GM11168 (cell line): ENCODE measurements around the gene LY6G5B.

Experiments
- in situ Hi-C: fragments of 300-500 bp; cut with MboI; formaldehyde crosslinking; loops from one replicate; pipeline ENCODE4 v1.12.0; 2022; ENCODE audit warnings: low sequenced_read_pairs; ENCODE audit not compliant: unreplicated experiment

LY6G5B gene

GRCh38 chr6:31661262-31662123, 8.3 kb upstream of the LY6G5B start:
- in situ Hi-C loops, result no loop called here

GRCh38 chr6:31662124-31662723, 7.6 kb upstream of the LY6G5B start:
- in situ Hi-C loops, result no loop called here

- in situ Hi-C loops, result no loop called here
These were observed 6.4 kb upstream of the LY6G5B start for GRCh38 chr6:31663126-31663960.

GRCh38 chr6:31663961-31664789, 5.6 kb upstream of the LY6G5B start:
- in situ Hi-C loops, result no loop called here

GRCh38 chr6:31664790-31665500, 4.8 kb upstream of the LY6G5B start, which contains the start of gene GPANK1:
TSS of gene GPANK1 (minus strand) at chr6:31664997. CDS start at chr6:31664478, 519 bp downstream.
- in situ Hi-C loops, result no loop called here

- in situ Hi-C loops, result no loop called here
These were observed 4.1 kb upstream of the LY6G5B start, which contains the start of gene CSNK2B for GRCh38 chr6:31665501-31666336. TSS of gene CSNK2B (plus strand) at chr6:31666080. CDS start at chr6:31666832, 752 bp downstream.

- in situ Hi-C loops, result no loop called here
These were observed 3.3 kb upstream of the LY6G5B start for GRCh38 chr6:31666337-31666965.

- in situ Hi-C loops, result no loop called here
These were observed 6.6 kb downstream of the LY6G5B start for GRCh38 chr6:31676322-31676903.

- in situ Hi-C loops, result no loop called here
These were observed 7.1 kb downstream of the LY6G5B start for GRCh38 chr6:31676904-31677303.

- in situ Hi-C loops, result no loop called here
These were observed 8.2 kb downstream of the LY6G5B start for GRCh38 chr6:31677955-31678354.

- in situ Hi-C loops, result loop anchor here (10.0 kb wide), 1 partner anchor 84 kb away; the partner anchor contains the start of gene SAPCD1
These were observed 10.7 kb downstream of the LY6G5B start, which contains the start of gene LY6G5C for GRCh38 chr6:31680226-31681134. TSS of gene LY6G5C (minus strand) at chr6:31681067. CDS start at chr6:31680373, 694 bp downstream.

GRCh38 chr6:31681135-31681671, 11.4 kb downstream of the LY6G5B start:
- in situ Hi-C loops, result loop anchor here (10.0 kb wide), 1 partner anchor 84 kb away; the partner anchor contains the start of gene SAPCD1

GRCh38 chr6:31683591-31683990, 13.8 kb downstream of the LY6G5B start:
- in situ Hi-C loops, result loop anchor here (10.0 kb wide), 1 partner anchor 81 kb away; the partner anchor contains the start of gene SAPCD1

- in situ Hi-C loops, result loop anchor here (10.0 kb wide), 1 partner anchor 78 kb away; the partner anchor contains the start of gene SAPCD1
These were observed 16.7 kb downstream of the LY6G5B start for GRCh38 chr6:31686483-31686882.

- in situ Hi-C loops, result loop anchor here (10.0 kb wide), 1 partner anchor 77 kb away; the partner anchor contains the start of gene SAPCD1
These were observed 17.5 kb downstream of the LY6G5B start for GRCh38 chr6:31687321-31687720.
